Right lobe of liver (tissue), 6 donors: Measurements from ENCODE around the gene AGFG2. TPM values are rescaled to one million over a fixed set of nuclear protein-coding genes. Genes with fewer than 3 reads are reported as not detected.

Source experiments
- ATAC-seq, 4 donors: fragments of 200-7000 bp; cut with Tn5 transposase; one replicate each; pipeline ENCODE4 v1.9.1; 2020; ENCODE audit warnings: mild to moderate bottlenecking in 4 of 4, moderate library complexity in 4 of 4
- DNase-seq, 3 donors: peaks; one replicate each; pipeline ENCODE4 v3.0.0-alpha.2; 2020
- H3K27ac ChIP-seq, 3 donors: fragments of 200-600 bp; one replicate each; pipeline ENCODE4 v1.8.0; 2022
- H3K27me3 ChIP-seq, 2 donors: fragments of 200-600 bp; one replicate each; pipeline ENCODE4 v1.8.0; 2022
- H3K36me3 ChIP-seq, 4 donors: fragments of 200-600 bp; sonication (generic) in 1 of 4; one replicate each; pipeline versions ENCODE4 v1.5.1 to v1.8.0; 2017 to 2022; ENCODE audit warnings: control low read depth in 1 of 4
- H3K4me1 ChIP-seq, 4 donors: fragments of 200-600 bp; sonication (generic) in 1 of 4; one replicate each; pipeline versions ENCODE4 v1.5.1 to v1.8.0; 2017 to 2022; ENCODE audit warnings: control low read depth in 1 of 4
- H3K4me3 ChIP-seq, 3 donors: fragments of 200-600 bp; one replicate each; pipeline ENCODE4 v1.8.0; 2022
- H3K9me3 ChIP-seq, 4 donors: fragments of 200-600 bp; sonication (generic) in 1 of 4; one replicate each; pipeline versions ENCODE4 v1.5.1 to v1.8.0; 2017 to 2022; ENCODE audit warnings: control low read depth in 1 of 4
- POLR2A ChIP-seq: fragments of 450-650 bp; IDR thresholded peaks from one replicate; pipeline ENCODE4 v1.6.1; 2017; ENCODE audit warnings: antibody characterized with exemption, mild to moderate bottlenecking
- WGBS: methylation state at CpG from one replicate; pipeline ENCODE4 v1.1.6; 2018; ENCODE audit warnings: low coverage, low lambda C conversion rate; ENCODE audit not compliant: insufficient coverage; ENCODE audit errors: missing lambda C conversion rate; 5-methylcytosine and 5-hydroxymethylcytosine counted together
- intact Hi-C, 2 donors: fragments of 100-400 bp; cut with DNase I; formaldehyde crosslinking; loops; one replicate each; pipeline versions ENCODE4 v1.11.2 to v1.14.1; 2022
- total RNA-seq, 6 experiments: library from RNA; depleted of rRNA in 2 of 6; stranded (reverse); fragments of >200 nt in 2 of 6; fragmentation: NEBNext Ultra II Directional in 3 of 6; extraction: Animal tissue kit (Norgen Biotek cat#: 25700) in 3 of 6; gene quantifications; one replicate each; pipeline versions ENCODE4 v1.1.0 to v1.2.4, GENCODE V29; 2016 to 2023
- TF ChIP-seq, protein P1 (sequence below), 4 donors: fragments of 200-600 bp in 3 of 4; fragments of 450-650 bp in 1 of 4; IDR thresholded peaks; one replicate each; pipeline versions ENCODE4 v1.5.1 to v1.8.0; 2016 to 2022; ENCODE audit warnings: antibody characterized with exemption in 4 of 4, mild to moderate bottlenecking in 2 of 4
- donor health status: DM: no; HTN: yes; CAD: no.
- donor health status: DM: no; HTN: no; CAD: no.
- donor health status: DM: no; HTN: no; CAD: no.
- donor health status: DM: no; HTN: yes; CAD: no.
- donor health status: DM: no; HTN: yes; CAD: no.

Gene AGFG2
- total RNA-seq, 6 experiments from 2014 or later = 52.9 to 86.3 (median 69.8) TPM

- H3K9me3 ChIP-seq = no peaks in the 10 kb centered on the region
- peaks cover 0 to 44% (median 7%) of the 10 kb centered on the region in 4 donors for H3K36me3 ChIP-seq
- peak in 1 of 3 donors; percentile 58 for DNase-seq
- WGBS = 85% methylated on average over 28 of the region's 44 CpGs
- intact Hi-C loops = loop anchor here in 1 of 2 donors (5.0 kb wide), 1 partner anchor 118 kb away; the partner anchor contains the start of gene GIGYF1
- no peaks in the 10 kb centered on the region for H3K27me3 ChIP-seq
- H3K4me3 ChIP-seq = no peak overlapping the region
- peaks cover 0 to 16% (median 6%) of the 10 kb centered on the region in 4 donors for H3K4me1 ChIP-seq
- ATAC-seq = no peak
- no peak for TF ChIP-seq POLR2A
- TF ChIP-seq, protein P1, sequence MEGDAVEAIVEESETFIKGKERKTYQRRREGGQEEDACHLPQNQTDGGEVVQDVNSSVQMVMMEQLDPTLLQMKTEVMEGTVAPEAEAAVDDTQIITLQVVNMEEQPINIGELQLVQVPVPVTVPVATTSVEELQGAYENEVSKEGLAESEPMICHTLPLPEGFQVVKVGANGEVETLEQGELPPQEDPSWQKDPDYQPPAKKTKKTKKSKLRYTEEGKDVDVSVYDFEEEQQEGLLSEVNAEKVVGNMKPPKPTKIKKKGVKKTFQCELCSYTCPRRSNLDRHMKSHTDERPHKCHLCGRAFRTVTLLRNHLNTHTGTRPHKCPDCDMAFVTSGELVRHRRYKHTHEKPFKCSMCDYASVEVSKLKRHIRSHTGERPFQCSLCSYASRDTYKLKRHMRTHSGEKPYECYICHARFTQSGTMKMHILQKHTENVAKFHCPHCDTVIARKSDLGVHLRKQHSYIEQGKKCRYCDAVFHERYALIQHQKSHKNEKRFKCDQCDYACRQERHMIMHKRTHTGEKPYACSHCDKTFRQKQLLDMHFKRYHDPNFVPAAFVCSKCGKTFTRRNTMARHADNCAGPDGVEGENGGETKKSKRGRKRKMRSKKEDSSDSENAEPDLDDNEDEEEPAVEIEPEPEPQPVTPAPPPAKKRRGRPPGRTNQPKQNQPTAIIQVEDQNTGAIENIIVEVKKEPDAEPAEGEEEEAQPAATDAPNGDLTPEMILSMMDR (IDR thresholded peaks at IDR 0.05) = no peak
- peak overlapping the region in 2 of 3 donors; percentile 72 to 85 for H3K27ac ChIP-seq
These were observed 35.6 kb downstream of the AGFG2 start for GRCh38 chr7:100574362-100575205.

DNA sequence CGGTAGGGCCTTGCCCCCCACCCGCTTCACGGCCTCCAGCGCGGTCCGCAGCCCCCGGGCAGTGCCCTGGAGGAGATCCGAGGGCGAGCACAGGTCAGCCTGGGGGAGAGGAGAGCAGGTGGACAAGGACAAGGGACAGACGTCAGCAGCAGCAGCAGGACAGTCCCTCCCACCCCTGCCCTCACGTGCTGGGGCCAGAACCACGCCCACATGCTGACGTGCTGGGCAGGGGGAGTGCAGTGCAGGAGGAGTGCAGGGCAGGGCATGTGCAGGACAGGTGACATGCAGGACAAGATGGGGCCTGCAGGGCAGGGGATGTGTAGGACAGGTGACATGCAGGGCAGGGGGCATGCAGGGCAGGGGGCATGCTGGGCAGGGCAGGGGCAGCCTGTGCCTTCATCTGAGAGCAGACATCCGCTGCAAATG is 36.2 kb downstream of the AGFG2 start:
- H3K27ac ChIP-seq = peak overlapping the region in 2 of 3 donors; percentile 72 to 85
- intact Hi-C loops = no loop called here
- TF ChIP-seq, protein P1 (IDR thresholded peaks at IDR 0.05) = peak in 1 of 4 donors; percentile 8
- peak; percentile 33 for TF ChIP-seq POLR2A
- peak; percentile 49 to 96 (median 93) for DNase-seq
- ATAC-seq = peak; percentile 19 to 80 (median 48)
- peaks cover 0 to 49% (median 7%) of the 10 kb centered on the region in 4 donors for H3K36me3 ChIP-seq
- 35% methylated on average over 5 of the region's 14 CpGs for WGBS
- no peaks in the 10 kb centered on the region for H3K9me3 ChIP-seq
- H3K27me3 ChIP-seq = no peaks in the 10 kb centered on the region
- no peak overlapping the region for H3K4me3 ChIP-seq
- H3K4me1 ChIP-seq = peaks cover 0 to 16% (median 5%) of the 10 kb centered on the region in 4 donors

- intact Hi-C loops = no loop called here
- Histone ChIP-seq H3K4me1 (peaks cover 0 to 11% (median 3%) of the 10 kb centered on the region in 4 donors), H3K9me3 (no peaks in the 10 kb centered on the region), H3K4me3 (no peak overlapping the region), H3K27me3 (no peaks in the 10 kb centered on the region), H3K36me3 (peaks cover 0 to 51% (median 8%) of the 10 kb centered on the region in 4 donors), H3K27ac (peak overlapping the region in 2 of 3 donors; percentile 37 to 72)
- DNase-seq (peak in 1 of 3 donors; percentile 62), ATAC-seq (peak in 2 of 4 donors; percentile 0 to 3)
- TF ChIP-seq POLR2A = no peak
- TF ChIP-seq, protein P1 (IDR thresholded peaks at IDR 0.05) = no peak
- 87% methylated on average over 6 of the region's 17 CpGs for WGBS
These were observed 36.9 kb downstream of the AGFG2 start for GRCh38 chr7:100575746-100576383.

DNA sequence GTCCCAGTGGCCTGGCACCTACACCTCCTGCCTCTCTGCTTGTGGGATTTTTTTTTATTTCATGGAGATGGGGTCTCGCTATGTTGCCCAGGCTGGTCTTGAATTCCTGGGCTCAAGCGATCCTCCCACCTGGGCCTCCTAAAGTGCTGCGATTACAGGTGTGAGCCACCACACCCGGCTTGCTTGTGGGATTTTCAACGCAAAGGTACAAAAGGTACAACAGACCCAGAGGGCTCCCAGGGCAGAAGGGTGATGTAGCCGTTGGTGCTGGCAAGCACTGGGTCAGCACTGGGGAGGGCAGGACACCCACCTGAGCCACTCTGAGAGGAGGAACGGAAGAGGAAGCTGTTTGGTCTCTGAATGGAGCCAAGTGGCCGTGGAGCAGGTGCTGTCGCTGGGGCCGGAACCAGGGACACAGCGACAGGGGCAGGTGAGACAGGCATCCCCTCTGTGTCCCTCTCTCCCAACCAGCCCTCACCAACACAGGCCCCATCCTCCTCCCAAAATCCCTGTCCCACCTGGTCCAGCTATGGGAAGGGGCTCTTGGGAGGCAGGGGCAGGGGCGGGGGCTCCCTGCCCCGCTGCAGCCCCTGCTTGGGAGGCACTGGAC is 37.5 kb downstream of the AGFG2 start:
- TF ChIP-seq, protein P1 (IDR thresholded peaks at IDR 0.05) = no peak
- TF ChIP-seq POLR2A = no peak
- Histone ChIP-seq H3K4me1 (peaks cover 0 to 5% (median 0%) of the 10 kb centered on the region in 4 donors), H3K4me3 (no peak overlapping the region), H3K27me3 (no peaks in the 10 kb centered on the region), H3K27ac (peak overlapping the region in 2 of 3 donors; percentile 37 to 72), H3K9me3 (no peaks in the 10 kb centered on the region), H3K36me3 (peaks cover 0 to 58% (median 11%) of the 10 kb centered on the region in 4 donors)
- DNase-seq (no peak), ATAC-seq (no peak)
- intact Hi-C loops = no loop called here
- WGBS = 92% methylated on average over 4 of the region's 13 CpGs
